Stromal cell of bone marrow (primary cell): ENCODE measurements around the gene CENPP.

ENCODE experiments used
- DNase-seq: peaks from one replicate; pipeline ENCODE4 v3.0.0-alpha.2; 2012; ENCODE audit warnings: low read depth

CENPP gene

DNA sequence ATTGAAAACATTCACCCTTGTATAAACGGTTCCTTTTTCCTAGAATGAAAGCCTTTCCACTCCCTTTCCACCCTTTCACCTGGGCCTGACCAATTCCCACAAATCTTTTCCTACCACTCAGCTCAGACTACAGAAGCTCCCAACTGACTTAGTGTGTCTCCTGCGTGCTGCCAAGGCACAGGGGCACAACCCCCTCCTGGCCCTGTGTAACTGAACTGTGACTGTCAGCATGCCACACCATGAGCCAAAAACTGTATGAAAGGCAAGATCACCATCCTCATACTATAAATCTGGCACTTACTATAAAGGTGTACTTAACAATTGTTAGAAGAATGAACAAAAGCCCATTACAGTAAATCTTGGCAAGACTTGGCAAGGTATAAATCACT lies 12.1 kb upstream of the CENPP start:
- DNase-seq, result no peak

DNA sequence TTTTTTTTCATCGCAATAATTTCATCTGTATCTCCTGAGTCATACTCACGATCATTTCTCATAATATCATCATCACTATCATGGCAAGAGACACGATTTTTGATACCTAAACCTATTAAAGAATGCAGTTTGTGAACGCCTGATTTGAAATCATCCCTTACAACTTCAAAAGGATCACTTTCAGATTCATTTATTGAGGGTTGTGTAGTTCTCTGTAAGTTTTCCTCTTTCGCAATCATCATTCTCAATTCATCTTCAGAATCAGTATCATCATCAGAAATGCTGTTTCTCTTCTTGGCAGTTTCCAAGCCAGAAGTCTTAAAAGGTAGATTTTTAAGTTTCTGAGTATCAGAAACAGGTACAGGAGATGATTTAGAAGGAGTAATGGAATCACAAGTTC lies 10.3 kb upstream of the CENPP start:
- no peak for DNase-seq

DNA sequence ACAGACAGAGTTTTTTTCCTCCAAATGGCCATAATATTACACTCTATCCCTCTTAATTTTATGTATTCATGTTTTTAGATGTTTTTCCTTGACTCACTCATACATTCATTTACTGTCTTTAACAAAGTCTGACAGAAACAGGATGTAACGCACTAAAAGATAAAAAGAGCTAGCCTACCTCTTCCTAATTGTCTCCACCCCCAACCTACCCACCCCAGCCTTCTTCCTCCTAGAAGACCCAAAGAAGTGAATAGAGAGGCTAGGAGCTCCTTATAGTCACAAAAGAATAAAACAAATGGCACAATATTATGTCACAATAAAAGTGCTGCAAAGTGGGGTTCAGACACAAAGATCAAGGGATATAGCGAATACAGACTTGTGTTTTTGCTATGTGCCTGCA lies 1.3 kb upstream of the CENPP start:
- no peak for DNase-seq

DNA sequence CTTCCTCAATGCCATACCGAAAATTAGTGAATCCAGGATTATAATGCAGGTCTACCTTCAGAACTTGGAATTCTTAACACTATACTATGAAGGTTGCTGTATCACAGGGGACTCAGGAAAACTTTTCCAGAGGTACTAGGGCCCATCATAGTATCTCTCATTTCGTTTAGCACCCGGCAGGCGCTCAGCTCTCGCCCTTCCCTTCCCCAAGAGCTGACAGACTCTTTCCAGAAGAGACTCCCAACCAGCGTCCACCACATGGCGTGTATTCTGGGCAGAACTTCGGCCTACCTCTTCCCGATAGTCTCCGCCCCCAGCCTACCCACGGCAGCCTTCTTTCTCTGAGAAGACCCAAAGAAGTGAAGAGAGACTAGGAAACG lies 874 bp upstream of the CENPP start:
- no peak for DNase-seq

DNA sequence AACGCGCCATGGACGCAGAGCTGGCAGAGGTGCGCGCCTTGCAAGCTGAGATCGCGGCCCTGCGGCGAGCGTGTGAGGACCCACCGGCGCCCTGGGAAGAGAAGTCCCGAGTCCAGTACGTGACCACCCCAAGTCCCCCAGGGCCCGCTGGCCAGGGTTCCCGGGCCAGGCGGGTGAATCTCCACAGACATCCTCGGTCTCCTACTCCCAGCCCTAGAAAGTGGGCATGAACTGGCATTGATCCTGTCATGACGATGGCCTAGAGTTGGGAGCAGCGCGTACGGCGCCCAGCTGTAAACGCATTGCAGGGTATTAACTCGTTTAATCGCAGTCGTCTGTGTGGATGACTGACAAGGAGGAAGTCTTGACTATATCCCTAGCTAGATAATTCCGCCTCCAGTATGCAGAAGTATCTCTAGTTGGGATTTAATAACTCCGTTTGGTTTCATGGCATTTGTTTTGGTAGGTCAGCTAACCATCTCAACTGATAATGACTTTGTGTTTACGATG lies 293 bp downstream of the CENPP start:
- DNase-seq, result no peak

DNA sequence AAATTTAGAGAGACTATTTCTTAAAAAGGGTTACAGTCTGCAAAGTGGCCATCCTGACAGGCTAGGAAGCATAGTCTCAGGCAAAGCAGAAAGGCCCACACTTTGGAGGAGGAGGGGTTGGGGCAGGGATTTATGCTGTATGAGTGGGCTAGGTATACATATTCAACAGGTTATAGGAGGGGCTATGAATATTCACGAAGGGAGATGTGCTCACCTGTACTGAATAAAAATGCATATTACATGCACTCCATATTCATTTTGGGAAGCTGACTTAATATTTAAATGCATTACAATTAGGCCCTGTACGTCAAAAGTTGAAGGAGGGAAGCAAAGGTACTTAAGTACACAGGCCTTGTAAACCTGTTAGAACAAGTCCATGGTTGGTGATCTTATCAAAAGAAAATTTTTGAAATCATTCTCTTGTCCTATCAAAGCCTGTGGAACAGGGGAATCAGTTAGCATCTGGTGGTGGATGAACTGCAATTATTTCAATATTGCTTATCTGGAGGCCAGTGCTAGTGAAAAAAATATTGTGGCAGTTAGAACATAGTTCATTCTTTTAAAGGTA lies 1.6 kb downstream of the CENPP start:
- DNase-seq, result no peak

DNA sequence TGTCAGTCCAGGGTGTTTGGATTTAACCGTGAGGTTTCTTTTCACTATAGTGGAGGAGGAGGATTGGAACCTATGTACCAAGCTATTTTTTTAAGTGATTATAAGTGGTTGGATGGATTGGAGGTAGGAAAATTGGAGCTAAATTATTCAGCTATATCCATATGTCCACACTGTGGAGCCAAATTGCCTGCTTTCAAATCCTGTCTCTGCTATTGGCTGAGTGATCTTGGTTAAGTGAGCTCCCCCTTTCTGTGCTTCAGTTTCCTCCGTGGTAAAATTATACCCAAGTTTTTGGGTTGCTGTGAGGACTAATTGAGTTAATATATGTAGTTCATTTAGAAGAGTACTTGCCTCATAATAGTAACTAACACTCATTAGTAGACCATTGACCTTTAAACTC lies 2.5 kb downstream of the CENPP start:
- DNase-seq, result peak; percentile 66

DNA sequence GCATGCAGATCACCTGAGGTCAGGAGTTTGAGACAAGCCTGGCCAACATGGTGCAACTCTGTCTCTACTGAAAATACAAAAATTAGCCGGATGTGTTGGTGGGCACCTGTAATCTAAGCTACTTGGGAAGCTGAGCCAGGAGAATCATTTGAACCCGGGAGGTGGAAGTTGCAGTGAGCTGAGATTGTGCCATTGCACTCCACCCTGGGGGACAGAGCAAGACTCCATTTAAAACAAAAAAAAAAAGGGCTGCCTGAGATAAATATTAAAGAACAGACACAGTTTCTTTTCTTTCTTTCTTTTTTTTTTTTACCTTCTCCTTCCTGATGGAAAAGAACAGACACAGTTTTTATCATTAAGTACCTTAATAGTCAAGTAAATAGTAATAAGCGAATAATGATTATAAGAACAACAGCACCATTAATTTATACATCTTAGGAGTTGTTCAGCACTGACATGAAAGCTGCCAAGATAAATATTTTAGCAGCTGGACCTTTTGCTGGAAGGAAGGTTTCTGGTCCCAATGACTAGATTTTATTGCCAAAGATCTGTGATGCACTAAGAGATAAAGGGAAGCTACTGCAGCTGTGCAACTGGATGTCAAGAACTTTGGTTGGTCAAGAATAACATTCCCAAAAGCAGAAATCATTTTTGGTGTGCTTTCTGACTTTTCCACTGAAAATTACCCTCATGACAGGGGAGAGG lies 7.0 kb downstream of the CENPP start:
- DNase-seq, result no peak

DNA sequence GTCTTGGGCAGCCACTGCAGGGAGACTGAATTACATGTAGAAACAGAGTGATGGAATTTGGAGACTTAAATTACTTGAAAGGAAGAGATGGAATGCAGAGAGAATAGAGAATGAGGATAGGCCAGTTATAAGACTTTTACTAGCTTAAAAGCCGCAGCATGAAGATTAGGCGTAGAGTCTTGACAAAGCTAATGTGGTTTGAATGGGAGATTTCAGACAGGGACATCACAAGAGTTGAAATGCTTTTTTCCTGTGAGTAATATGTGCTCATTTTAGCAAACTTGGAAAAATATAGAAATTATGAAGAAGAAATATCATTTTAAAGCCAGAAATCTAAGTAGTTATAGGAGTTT lies 7.5 kb downstream of the CENPP start:
- no peak for DNase-seq

DNA sequence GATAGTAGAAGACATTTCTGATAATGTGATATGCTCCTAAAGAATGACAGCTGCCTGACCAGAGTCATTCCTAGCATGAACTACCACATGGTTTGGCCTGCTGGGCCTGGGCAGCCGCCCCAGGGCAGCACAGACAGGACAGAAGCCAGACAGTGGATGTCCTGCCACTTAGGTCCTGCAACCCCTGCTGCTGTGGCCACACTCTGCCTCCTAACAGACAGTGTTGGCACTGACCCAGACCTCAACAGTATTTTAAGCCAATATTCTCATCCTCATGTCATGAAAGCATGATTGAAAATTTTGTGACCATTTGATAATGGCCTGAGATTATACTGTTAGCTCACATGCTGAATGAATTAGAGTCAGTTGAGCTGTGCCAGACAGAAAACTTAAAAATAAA lies 15.8 kb downstream of the CENPP start:
- no peak for DNase-seq

DNA sequence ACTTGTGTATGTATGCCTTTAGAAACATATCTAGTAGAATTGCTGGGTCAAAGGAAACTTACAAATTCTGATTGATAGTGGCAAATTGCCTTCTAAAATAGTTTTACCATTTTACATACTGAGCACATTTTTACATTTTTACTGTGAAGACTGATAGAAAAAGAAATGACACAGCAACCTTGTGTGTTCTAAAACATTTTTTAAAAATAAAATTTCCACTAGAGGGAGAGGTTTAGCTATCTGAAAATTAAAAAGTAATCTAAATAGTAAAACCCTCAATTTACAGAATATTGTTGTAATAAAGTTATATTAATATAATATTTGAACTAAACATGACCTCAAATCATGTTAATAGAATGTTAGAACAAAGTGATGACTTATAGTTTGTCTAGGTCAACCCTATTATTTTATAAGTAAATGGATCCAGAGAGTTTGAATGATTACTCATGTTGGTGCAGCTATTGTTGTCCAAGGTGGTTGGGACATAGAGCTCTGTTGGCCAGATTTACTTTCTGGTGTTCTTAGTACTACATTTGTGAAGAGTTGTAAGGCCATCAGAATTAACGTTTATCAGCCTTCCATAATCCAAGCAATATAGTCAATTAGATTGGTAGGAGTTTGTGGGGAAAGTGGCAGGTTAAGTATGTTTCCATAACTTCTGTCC lies 17.2 kb downstream of the CENPP start:
- DNase-seq, result no peak

DNA sequence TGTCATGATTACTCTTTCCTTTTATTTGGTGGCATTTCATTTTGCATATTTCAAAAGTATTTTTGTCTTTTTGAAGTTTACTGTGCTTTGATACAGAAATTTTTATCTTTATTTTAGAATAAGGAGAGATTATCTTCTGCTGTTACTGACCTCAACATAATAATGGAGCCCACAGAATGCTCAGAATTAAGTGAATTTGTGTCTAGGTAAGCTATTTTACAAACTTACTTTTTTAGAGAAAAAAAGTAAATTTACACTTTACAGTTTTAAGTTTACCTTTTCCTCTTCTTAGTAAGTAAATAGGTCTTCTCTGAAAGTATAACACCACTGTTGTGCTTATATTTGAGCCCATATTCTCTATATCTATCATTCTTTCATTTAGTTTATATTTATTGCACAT lies 19.8 kb downstream of the CENPP start:
- DNase-seq, result no peak

DNA sequence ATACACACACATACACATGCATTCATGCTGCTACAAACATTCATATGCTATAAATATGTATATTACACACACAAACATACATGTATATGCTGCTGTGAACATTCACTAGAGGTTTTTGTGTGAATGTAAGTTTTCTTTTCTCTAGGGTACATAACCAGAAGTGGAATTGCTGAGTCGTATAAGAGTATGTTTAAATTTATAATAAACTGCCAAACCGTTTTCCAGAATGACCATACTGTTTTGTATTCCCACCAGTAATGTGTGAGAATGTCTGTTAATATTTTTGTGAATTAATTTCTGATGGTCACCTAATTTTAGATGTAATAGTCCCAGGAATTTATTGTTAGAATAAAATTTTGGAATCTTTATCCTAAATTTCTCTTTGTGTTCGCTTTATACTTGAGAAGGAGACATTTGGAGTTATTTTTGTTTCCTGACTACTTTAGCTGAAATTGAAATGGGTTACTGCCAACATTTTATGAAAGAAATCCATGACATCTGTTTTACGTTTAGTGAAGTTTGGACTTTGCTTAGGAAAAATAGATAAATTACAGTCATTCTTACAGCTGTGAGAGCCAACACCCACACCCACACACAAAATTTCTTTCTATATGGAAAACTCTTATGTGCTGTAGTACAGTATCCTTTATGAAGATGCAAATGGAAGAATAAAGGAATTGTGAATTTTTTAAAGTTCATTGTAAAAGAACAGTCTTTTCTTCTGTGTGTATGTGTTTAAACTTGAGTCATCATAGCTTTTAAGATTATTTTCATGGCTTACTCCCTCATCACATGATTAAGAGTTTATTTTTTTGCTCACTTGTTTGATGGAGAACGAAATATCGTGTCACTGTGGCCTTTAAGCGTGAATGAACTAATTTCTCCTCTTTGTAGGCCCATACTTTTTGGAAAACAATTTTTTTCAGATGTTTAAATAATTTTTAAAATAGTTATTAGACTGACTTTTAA lies 24.3 kb downstream of the CENPP start:
- DNase-seq, result peak; percentile 79

DNA sequence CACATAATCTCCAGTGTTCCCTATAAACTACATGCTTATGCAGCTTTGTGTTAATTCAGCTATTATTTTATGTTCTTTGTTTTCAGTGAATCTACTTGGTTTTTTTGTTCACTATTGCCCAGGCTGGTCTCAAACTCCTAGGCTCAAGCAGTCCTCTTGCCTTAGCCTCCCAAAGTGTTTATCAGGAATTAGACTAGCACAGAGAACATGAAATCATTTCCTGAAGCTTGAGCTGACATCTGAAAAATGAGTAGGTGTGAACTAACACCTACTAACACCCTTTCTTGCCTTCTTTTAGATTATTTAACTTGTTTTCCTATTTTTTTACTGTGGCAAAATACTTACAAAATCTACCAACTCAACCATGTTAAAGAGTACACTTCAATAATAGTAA lies 25.0 kb downstream of the CENPP start:
- DNase-seq, result no peak

DNA sequence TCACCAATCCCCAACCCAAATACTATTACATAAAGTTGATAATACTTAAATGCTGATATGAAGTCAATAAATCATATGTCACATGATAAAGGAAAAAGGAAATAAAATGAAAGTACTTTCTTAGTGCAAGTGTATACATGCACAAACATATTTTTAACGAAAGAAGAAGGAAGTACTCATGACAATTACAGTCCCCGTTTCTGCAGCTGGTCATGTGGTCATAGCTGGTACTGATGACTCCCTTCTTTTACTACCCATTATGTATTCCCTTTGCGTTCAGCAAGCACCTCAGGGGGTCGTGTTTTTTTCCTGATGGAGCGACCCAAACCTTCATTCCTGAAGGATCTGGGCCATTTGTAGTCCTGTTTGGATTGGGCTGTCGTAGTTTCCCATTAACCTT lies 27.3 kb downstream of the CENPP start:
- DNase-seq, result no peak

DNA sequence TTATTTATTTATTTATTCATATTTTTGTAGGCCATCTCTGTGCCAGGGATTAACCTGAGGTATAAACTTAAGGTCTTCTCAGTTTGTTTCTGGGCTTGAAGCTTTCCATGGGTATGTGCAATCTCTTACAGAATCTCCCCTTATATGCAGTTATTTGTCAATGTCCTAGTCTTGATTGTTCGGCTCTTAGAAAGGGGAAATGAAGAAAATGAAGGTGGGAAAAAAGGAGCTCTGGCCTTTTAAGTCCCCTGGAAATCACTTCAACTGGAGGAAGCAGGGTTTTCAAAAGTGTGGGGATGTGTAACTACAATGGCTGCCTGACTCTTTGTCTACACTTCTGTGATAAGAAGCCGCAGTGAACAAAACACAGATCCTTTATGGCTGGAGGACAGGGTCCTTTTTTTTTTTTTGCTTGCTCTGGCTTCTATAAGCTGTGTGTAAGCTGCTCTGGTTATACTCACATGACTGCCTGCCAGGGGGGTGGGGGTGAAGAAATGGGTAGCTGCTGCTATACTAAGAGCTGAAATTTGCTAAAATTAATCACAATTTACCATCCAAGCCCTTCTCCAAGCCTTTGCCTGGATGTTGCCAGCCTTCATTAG lies 33.7 kb downstream of the CENPP start:
- no peak for DNase-seq

DNA sequence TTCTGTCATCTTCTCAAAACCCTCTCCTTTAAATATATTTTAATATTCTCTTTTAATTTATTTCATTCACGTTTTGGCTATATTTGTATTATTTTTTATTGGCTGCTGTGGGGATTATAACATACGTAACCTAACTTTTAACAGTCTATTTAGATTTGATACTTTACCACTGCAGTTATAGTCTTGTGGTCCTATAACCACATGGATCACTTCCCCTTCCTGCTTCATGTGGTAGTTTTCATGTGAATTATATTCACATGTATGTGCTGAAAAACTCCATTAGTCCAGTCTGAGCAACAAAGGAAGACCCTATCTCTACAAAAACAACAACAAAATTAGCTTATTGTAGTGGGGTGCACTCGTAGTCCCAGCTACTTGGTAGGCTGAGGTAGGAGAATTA lies 34.3 kb downstream of the CENPP start:
- DNase-seq, result no peak

DNA sequence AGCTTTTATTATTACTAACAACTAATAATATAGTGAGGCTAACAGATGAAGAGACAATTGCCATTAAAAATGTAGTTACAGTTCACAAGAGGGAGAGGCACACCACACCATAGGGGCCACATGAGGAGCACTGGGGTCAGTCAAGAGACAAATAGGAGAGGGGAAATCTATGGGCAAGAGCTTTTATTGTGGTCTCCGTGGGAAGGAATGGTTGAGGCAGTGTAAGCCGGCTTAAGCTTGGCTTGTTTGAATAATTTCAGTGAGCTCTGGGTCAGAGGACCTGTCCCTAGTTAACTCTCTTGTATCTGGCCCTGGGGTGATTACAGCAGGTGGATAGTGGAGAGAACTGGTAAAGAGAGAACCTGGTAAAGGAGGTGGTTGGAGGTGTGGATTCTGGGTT lies 43.3 kb downstream of the CENPP start:
- no peak for DNase-seq

DNA sequence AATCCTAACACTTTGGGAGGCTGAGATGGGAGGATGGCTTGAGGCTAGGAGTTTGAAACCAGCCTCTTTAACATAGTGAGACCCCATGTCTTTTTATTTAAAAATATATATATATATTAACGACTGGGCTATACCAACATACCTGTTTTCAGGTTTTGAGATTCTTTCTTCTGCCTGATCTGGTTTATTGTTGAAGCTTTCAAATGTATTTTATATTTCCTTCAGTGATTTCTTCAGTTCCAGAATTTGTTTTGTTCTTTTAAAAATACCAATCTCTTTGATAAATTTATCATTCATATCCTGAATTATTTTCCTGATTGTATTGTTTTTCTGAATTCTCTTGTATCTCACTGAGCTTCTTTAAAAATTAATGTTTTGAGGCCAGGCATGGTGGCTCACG lies 47.4 kb downstream of the CENPP start:
- DNase-seq, result no peak

DNA sequence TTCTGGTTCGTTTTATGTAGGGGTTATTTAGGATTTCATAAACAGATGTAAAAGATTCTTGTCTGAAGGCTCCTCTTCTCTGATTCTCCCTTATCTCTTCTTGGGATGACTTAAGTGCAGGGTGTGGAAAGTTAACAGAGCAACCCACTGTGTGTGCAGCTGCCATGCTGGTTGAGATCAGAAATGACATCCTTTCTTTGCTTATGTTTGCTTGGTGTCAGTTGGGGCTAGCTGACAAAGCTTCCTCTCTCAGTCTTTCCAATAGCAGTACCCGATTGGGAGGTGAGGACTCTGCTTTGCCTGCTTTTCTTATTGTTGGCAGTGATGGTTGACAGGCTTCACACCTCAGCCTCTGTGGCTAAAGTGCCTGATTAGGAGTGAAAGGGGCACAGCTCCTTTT lies 52.1 kb downstream of the CENPP start:
- no peak for DNase-seq

DNA sequence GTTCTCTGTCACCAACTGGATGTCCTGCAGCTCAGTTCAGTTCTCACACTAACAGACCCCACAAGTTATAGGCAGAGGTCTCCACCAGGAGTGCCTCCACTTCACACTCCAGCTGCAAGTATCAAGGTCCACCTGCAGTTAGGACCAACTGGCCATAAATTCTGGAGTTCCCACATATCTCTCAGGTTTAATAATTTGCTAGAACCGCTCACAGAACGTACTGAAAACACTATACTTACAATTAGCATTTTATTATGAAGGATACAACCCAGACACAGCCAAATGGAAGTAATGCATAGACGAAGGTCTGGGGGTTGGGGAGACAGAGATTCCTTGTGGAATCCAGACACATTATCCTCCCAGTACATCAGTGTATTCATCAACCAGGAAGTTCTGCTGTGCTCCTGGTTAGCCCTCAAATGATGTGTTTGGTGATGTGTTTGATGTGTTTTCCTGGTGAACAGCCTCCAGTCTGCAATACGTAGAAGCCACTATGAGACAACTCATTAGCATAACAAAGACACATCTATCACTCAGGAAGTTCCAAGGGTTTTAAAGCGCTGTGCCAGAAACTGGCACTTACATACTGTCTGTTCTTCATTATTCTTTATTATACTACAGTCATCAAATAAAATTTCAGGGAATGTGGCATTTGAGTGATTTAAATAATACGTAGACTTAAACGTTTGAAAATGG lies 53.3 kb downstream of the CENPP start:
- DNase-seq, result no peak

DNA sequence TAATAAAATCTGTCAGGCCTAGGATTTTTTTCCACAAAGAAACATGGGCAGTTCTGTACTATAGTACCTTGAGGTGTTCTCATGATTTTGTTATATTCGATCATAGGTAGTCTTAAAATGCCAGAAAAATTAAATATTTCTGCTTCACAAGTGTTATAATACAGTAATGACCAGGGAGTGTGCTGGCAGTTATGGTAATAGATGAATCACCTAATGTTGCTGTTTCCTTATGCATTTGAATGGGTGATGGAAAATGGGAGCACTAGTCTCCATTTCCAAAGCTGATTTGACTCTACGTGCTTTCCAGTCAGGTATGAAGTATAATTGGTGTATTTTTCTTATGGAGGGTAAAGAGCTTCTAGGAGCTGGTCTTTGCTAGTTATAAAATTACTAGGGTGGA lies 54.9 kb downstream of the CENPP start:
- no peak for DNase-seq
